IMR-90 (cell line): ENCODE results near the gene TSPAN8. TPM values are rescaled to one million over a fixed set of nuclear protein-coding genes. Genes with fewer than 3 reads are reported as not detected.

Experiments used
- ATAC-seq: fragments of 200-7000 bp; cut with Tn5 transposase; 2 replicates; pipeline ENCODE4 v1.9.1; 2020; ENCODE audit warnings: low read depth, mild to moderate bottlenecking, moderate library complexity
- BruUV-seq: library from RNA; stranded (reverse); fragments of 400-500 nt; replicated peaks from 2 replicates; lab custom pipeline; 2021; lab: Mats Ljungman, UMichigan
- CTCF ChIA-PET: fragments of 300-600 bp; formaldehyde crosslinking; extraction: SDS; loops from one replicate; lab custom pipeline; 2021; ENCODE audit warnings: antibody characterized with exemption; lab: Yijun Ruan, JAX
- POLR2A ChIA-PET: fragments of 300-600 bp; sonication (Branson Sonifier 250); formaldehyde crosslinking; loops from one replicate; lab custom pipeline; 2022; ENCODE audit warnings: antibody characterized with exemption; ENCODE audit not compliant: unreplicated experiment; lab: Charles Lee
- DNase-seq: peaks from one replicate; pipeline ENCODE4 v3.0.0; 2013
- H2AFZ ChIP-seq: replicated peaks from 2 replicates; pipeline ENCODE3; 2013; ENCODE audit warnings: low read length, mild to moderate bottlenecking; ENCODE audit not compliant: poor library complexity
- H2AK5ac ChIP-seq: 2 replicates; pipeline ENCODE4 v1.6.1; 2013; ENCODE audit warnings: low read depth, low read length, inconsistent platforms
- H2AK9ac ChIP-seq: replicated peaks from 2 replicates; pipeline ENCODE3; 2013; ENCODE audit warnings: mild to moderate bottlenecking, low read depth, low read length, moderate library complexity; ENCODE audit not compliant: poor library complexity
- H2BK120ac ChIP-seq: 2 replicates; pipeline ENCODE4 v1.6.1; 2013; ENCODE audit warnings: low read depth, low read length, inconsistent platforms
- H2BK15ac ChIP-seq: 3 replicates; pipeline ENCODE4 v1.6.1; 2013; ENCODE audit warnings: low read depth, low read length, inconsistent platforms
- H2BK20ac ChIP-seq: 2 replicates; pipeline ENCODE4 v1.6.1; 2013; ENCODE audit warnings: low read depth, mild to moderate bottlenecking, inconsistent platforms, low read length, moderate library complexity
- H2BK5ac ChIP-seq: 2 replicates; pipeline ENCODE4 v1.6.1; 2013; ENCODE audit warnings: mild to moderate bottlenecking, low read depth, low read length, inconsistent platforms; ENCODE audit not compliant: poor library complexity, severe bottlenecking
- H3K14ac ChIP-seq: replicated peaks from 2 replicates; pipeline ENCODE4 v1.6.1; 2013; ENCODE audit warnings: low read depth, low read length, inconsistent platforms
- H3K18ac ChIP-seq: 2 replicates; pipeline ENCODE4 v1.6.1; 2013; ENCODE audit warnings: low read depth, low read length, control low read depth
- H3K23ac ChIP-seq: 2 replicates; pipeline ENCODE4 v1.6.1; 2013; ENCODE audit warnings: low read depth, low read length, inconsistent platforms
- H3K27ac ChIP-seq: 2 replicates; pipeline ENCODE4 v1.5.1; 2013; ENCODE audit warnings: mild to moderate bottlenecking, control low read depth, low read length; ENCODE audit not compliant: insufficient read depth
- H3K27me3 ChIP-seq: 2 replicates; pipeline ENCODE4 v1.6.1; 2013; ENCODE audit warnings: low read length; ENCODE audit not compliant: control insufficient read depth, insufficient read depth
- H3K36me3 ChIP-seq: 2 replicates; pipeline ENCODE4 v1.6.1; 2013; ENCODE audit warnings: low read length, mixed read lengths; ENCODE audit not compliant: control insufficient read depth, insufficient read depth
- H3K4ac ChIP-seq: 2 replicates; pipeline ENCODE4 v1.6.1; 2013; ENCODE audit warnings: low read depth, low read length, inconsistent platforms
- H3K4me1 ChIP-seq: 2 replicates; pipeline ENCODE4 v1.6.1; 2013; ENCODE audit warnings: low read length, mixed read lengths; ENCODE audit not compliant: control insufficient read depth, insufficient read depth
- H3K4me2 ChIP-seq: 2 replicates; pipeline ENCODE4 v1.6.1; 2013; ENCODE audit warnings: low read depth, mild to moderate bottlenecking, control low read depth, low read length, moderate library complexity
- H3K4me3 ChIP-seq: 2 replicates; pipeline ENCODE4 v1.5.1; 2013; ENCODE audit warnings: low read depth, mild to moderate bottlenecking, control low read depth, low read length, moderate library complexity; ENCODE audit not compliant: insufficient read depth
- H3K56ac ChIP-seq: 2 replicates; pipeline ENCODE4 v1.6.1; 2013; ENCODE audit warnings: low read length, inconsistent platforms; ENCODE audit not compliant: insufficient read depth; ENCODE audit errors: extremely low read depth
- H3K79me1 ChIP-seq, 2 experiments: 2 replicates each; pipeline ENCODE4 v1.6.1; 2013; ENCODE audit warnings: low read length in 2 of 2, inconsistent platforms in 1 of 2, low read depth in 1 of 2
- H3K9ac ChIP-seq: 2 replicates; pipeline ENCODE4 v1.6.1; 2013; ENCODE audit warnings: low read depth, low read length, control low read depth
- H3K9me1 ChIP-seq: 2 replicates; pipeline ENCODE4 v1.6.1; 2013; ENCODE audit warnings: low read length, inconsistent platforms; ENCODE audit not compliant: insufficient read depth
- H3K9me3 ChIP-seq: 2 replicates; pipeline ENCODE4 v1.6.1; 2013; ENCODE audit warnings: low read length; ENCODE audit not compliant: control insufficient read depth, insufficient read depth
- H4K20me1 ChIP-seq: 2 replicates; pipeline ENCODE4 v1.6.1; 2013; ENCODE audit warnings: low read length, inconsistent platforms; ENCODE audit not compliant: insufficient read depth
- H4K5ac ChIP-seq: 2 replicates; pipeline ENCODE4 v1.6.1; 2013; ENCODE audit warnings: mild to moderate bottlenecking, low read depth, low read length, control low read depth
- H4K8ac ChIP-seq, 2 experiments: 2 replicates each; pipeline ENCODE4 v1.6.1; 2013; ENCODE audit warnings: low read depth in 2 of 2, low read length in 2 of 2, control low read depth in 1 of 2, inconsistent platforms in 1 of 2
- H4K91ac ChIP-seq: 2 replicates; pipeline ENCODE4 v1.6.1; 2013; ENCODE audit warnings: low read depth, low read length, inconsistent platforms; ENCODE audit not compliant: insufficient read depth
- BHLHE40 ChIP-seq: fragments of 150-350 bp; IDR thresholded peaks from 2 replicates; pipeline ENCODE4 v1.6.1; 2016; ENCODE audit warnings: mild to moderate bottlenecking, low read depth, low read length
- CEBPB ChIP-seq: IDR thresholded peaks from 2 replicates; pipeline ENCODE4 v1.6.1; 2012; ENCODE audit warnings: low read depth, low read length, improper control_type of control experiment
- CHD1 ChIP-seq: IDR thresholded peaks from 2 replicates; pipeline ENCODE4 v1.6.1; 2012; ENCODE audit warnings: low read depth, low read length, improper control_type of control experiment
- FOS ChIP-seq: fragments of 150-350 bp; IDR thresholded peaks from 2 replicates; pipeline ENCODE4 v1.6.1; 2016; ENCODE audit warnings: low read depth, low read length
- MAFK ChIP-seq: IDR thresholded peaks from 2 replicates; pipeline ENCODE4 v1.6.1; 2012; ENCODE audit warnings: low read depth, low read length, improper control_type of control experiment
- MAZ ChIP-seq: IDR thresholded peaks from 2 replicates; pipeline ENCODE4 v1.6.1; 2012; ENCODE audit warnings: low read depth, mild to moderate bottlenecking, low read length, improper control_type of control experiment, moderate library complexity, borderline replicate concordance
- MXI1 ChIP-seq: IDR thresholded peaks from 2 replicates; pipeline ENCODE4 v1.6.1; 2012; ENCODE audit warnings: low read depth, mild to moderate bottlenecking, low read length, moderate library complexity, borderline replicate concordance
- NFE2L2 ChIP-seq: fragments of 150-350 bp; IDR thresholded peaks from 2 replicates; pipeline ENCODE4 v1.6.1; 2016; ENCODE audit warnings: low read depth, mild to moderate bottlenecking, low read length
- POLR2A ChIP-seq: IDR thresholded peaks from 2 replicates; pipeline ENCODE4 v1.6.1; 2012; ENCODE audit warnings: mild to moderate bottlenecking, low read depth, low read length
- RAD21 ChIP-seq: IDR thresholded peaks from 2 replicates; pipeline ENCODE4 v1.6.1; 2012; ENCODE audit warnings: low read length, improper control_type of control experiment
- RCOR1 ChIP-seq: IDR thresholded peaks from 2 replicates; pipeline ENCODE4 v1.6.1; 2012; ENCODE audit warnings: mild to moderate bottlenecking, low read length, improper control_type of control experiment; ENCODE audit not compliant: insufficient replicate concordance
- RFX5 ChIP-seq: IDR thresholded peaks from 2 replicates; pipeline ENCODE4 v1.8.0; 2012; ENCODE audit warnings: low read depth, mild to moderate bottlenecking, low read length, moderate library complexity
- WGBS, 2 experiments: methylation state at CpG; one replicate each; pipeline versions ENCODE4 v1.1.5 to v1.1.7; 2013; ENCODE audit warnings: missing lambda C conversion rate in 2 of 2; ENCODE audit not compliant: insufficient read length in 1 of 2; ENCODE audit errors: extremely low coverage in 2 of 2; 5-methylcytosine and 5-hydroxymethylcytosine counted together
- dilution Hi-C: fragments of 300-500 bp; cut with HindIII; formaldehyde crosslinking; loops from one replicate; pipeline ENCODE4 v1.14.3; 2018; ENCODE audit warnings: low sequenced_read_pairs; ENCODE audit not compliant: unreplicated experiment
- in situ Hi-C: fragments of 300-500 bp; cut with MboI; formaldehyde crosslinking; loops from 3 replicates; pipeline ENCODE4 v1.14.3; 2019; ENCODE audit warnings: low sequenced_read_pairs, inconsistent platforms, mixed read lengths
- intact Hi-C: fragments of 100-400 bp; cut with micrococcal nuclease; formaldehyde crosslinking; loops from 2 replicates; pipeline ENCODE4 v1.10.0; 2022
- polyA plus RNA-seq, 3 experiments: library from polyadenylated mRNA; depleted of rRNA; stranded (reverse); fragments of >200 nt; gene quantifications; 2 replicates each; pipeline ENCODE4 v1.2.3, GENCODE V29; 2012; ENCODE audit warnings: low replicate concordance in 1 of 3
- total RNA-seq: library from RNA; depleted of rRNA; stranded (reverse); fragments of >200 nt; gene quantifications from 2 replicates; pipeline ENCODE4 v1.2.3, GENCODE V29; 2012
- TF ChIP-seq, protein P1 (sequence below): fragments of 150-350 bp; IDR thresholded peaks from 2 replicates; pipeline ENCODE4 v1.6.1; 2017; ENCODE audit warnings: mild to moderate bottlenecking, antibody characterized with exemption, low read length, low read depth
- TF ChIP-seq, protein P2 (sequence below): fragments of 150-350 bp; IDR thresholded peaks from 2 replicates; pipeline ENCODE4 v1.6.1; 2016; ENCODE audit warnings: low read depth, mild to moderate bottlenecking, low read length, moderate library complexity, borderline replicate concordance
- TF ChIP-seq, protein P3 (sequence below): conservative IDR thresholded peaks from 2 replicates; pipeline ENCODE4 v1.5.1; 2012; ENCODE audit warnings: mild to moderate bottlenecking, low read depth, low read length, improper control_type of control experiment

The TSPAN8 gene
- total and polyA plus RNA-seq, 2 of the 4 experiments (the other 2 are of a cell fraction) = not detected

- no peak overlapping the region for H3K27ac ChIP-seq
- H3K56ac ChIP-seq = no peak overlapping the region
- H3K18ac ChIP-seq = no peak overlapping the region
- H2BK20ac ChIP-seq = no peak overlapping the region
- in situ Hi-C loops = no loop called here
- H3K4me1 ChIP-seq = no peaks in the 10 kb centered on the region
- H3K4me2 ChIP-seq = no peak overlapping the region
- POLR2A ChIA-PET = no interaction called here
- H4K5ac ChIP-seq = no peak overlapping the region
- H3K9ac ChIP-seq = no peak overlapping the region
- no peaks in the 10 kb centered on the region for H3K27me3 ChIP-seq
- no peaks in the 10 kb centered on the region for H3K9me1 ChIP-seq
- no peak overlapping the region for H4K8ac ChIP-seq
- no peak overlapping the region for H4K91ac ChIP-seq
- CTCF ChIA-PET = no interaction called here
- no peaks in the 10 kb centered on the region for H4K20me1 ChIP-seq
- no peak for DNase-seq
- intact Hi-C loops = no loop called here
- TF ChIP-seq FOS (no peak), POLR2A (no peak), MXI1 (no peak), BHLHE40 (no peak), NFE2L2 (no peak), CEBPB (no peak), RCOR1 (no peak), MAFK (no peak), MAZ (no peak), CHD1 (no peak), RFX5 (no peak), RAD21 (no peak)
- TF ChIP-seq, protein P1, sequence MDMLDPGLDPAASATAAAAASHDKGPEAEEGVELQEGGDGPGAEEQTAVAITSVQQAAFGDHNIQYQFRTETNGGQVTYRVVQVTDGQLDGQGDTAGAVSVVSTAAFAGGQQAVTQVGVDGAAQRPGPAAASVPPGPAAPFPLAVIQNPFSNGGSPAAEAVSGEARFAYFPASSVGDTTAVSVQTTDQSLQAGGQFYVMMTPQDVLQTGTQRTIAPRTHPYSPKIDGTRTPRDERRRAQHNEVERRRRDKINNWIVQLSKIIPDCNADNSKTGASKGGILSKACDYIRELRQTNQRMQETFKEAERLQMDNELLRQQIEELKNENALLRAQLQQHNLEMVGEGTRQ = no peak
- TF ChIP-seq, protein P2, sequence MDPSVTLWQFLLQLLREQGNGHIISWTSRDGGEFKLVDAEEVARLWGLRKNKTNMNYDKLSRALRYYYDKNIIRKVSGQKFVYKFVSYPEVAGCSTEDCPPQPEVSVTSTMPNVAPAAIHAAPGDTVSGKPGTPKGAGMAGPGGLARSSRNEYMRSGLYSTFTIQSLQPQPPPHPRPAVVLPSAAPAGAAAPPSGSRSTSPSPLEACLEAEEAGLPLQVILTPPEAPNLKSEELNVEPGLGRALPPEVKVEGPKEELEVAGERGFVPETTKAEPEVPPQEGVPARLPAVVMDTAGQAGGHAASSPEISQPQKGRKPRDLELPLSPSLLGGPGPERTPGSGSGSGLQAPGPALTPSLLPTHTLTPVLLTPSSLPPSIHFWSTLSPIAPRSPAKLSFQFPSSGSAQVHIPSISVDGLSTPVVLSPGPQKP = no peak
- TF ChIP-seq, protein P3, sequence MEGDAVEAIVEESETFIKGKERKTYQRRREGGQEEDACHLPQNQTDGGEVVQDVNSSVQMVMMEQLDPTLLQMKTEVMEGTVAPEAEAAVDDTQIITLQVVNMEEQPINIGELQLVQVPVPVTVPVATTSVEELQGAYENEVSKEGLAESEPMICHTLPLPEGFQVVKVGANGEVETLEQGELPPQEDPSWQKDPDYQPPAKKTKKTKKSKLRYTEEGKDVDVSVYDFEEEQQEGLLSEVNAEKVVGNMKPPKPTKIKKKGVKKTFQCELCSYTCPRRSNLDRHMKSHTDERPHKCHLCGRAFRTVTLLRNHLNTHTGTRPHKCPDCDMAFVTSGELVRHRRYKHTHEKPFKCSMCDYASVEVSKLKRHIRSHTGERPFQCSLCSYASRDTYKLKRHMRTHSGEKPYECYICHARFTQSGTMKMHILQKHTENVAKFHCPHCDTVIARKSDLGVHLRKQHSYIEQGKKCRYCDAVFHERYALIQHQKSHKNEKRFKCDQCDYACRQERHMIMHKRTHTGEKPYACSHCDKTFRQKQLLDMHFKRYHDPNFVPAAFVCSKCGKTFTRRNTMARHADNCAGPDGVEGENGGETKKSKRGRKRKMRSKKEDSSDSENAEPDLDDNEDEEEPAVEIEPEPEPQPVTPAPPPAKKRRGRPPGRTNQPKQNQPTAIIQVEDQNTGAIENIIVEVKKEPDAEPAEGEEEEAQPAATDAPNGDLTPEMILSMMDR = no peak
- no peak overlapping the region for H2BK15ac ChIP-seq
- no peaks in the 10 kb centered on the region for H3K36me3 ChIP-seq
- no peak overlapping the region for H3K14ac ChIP-seq
- H3K79me1 ChIP-seq = no peaks in the 10 kb centered on the region
- no peak overlapping the region for H3K4ac ChIP-seq
- H3K9me3 ChIP-seq = 0 out of 2 replicates have a peak, but pooled peaks cover 2% of the 10 kb centered on the region
- no TSS peak for BruUV-seq
- ATAC-seq = no peak
- no peak overlapping the region for H2AK5ac ChIP-seq
- no peak overlapping the region for H2BK120ac ChIP-seq
- H2BK5ac ChIP-seq = no peak overlapping the region
- WGBS, 2 experiments = no CpG with 5 or more reads among the region's 1 CpG
- H3K4me3 ChIP-seq = no peak overlapping the region
- dilution Hi-C loops = no loop called here
- H2AK9ac ChIP-seq = no peak overlapping the region
- no peak overlapping the region for H3K23ac ChIP-seq
- no peak overlapping the region for H2AFZ ChIP-seq
Measured at GRCh38 chr12:71141378-71141926, 16.3 kb downstream of the TSPAN8 start.
